Lower leg skin (tissue), 4 donors: ENCODE measurements around the gene ARHGAP33. TPM values are rescaled to one million over a fixed set of nuclear protein-coding genes. Genes with fewer than 3 reads are reported as not detected.

Experiments
- DNase-seq, 2 donors: peaks; one replicate each; pipeline ENCODE4 v3.0.0-alpha.2; 2019; ENCODE audit warnings: low spot score in 2 of 2
- H3K4me3 ChIP-seq: fragments of 200-600 bp; sonication (generic); 2 replicates; pipeline ENCODE4 v1.5.1; 2017; ENCODE audit warnings: mild to moderate bottlenecking, low read depth; ENCODE audit not compliant: poor library complexity, severe bottlenecking
- POLR2A ChIP-seq, 2 donors: fragments of 450-650 bp; IDR thresholded peaks; one replicate each; pipeline ENCODE4 v1.6.1; 2016 to 2017; ENCODE audit warnings: antibody characterized with exemption in 2 of 2, mild to moderate bottlenecking in 1 of 2, moderate library complexity in 1 of 2
- WGBS, 2 donors: methylation state at CpG; one replicate each; pipeline ENCODE4 v1.1.5; 2018; 5-methylcytosine and 5-hydroxymethylcytosine counted together
- intact Hi-C: fragments of 100-400 bp; cut with DNase I; formaldehyde crosslinking; loops from one replicate; pipeline ENCODE4 v1.15.0; 2023; ENCODE audit warnings: low total_unique reads
- total RNA-seq, 4 donors: library from RNA; depleted of rRNA; stranded (reverse); fragments of >200 nt; gene quantifications; one replicate each; pipeline ENCODE4 v1.1.0, GENCODE V29; 2016
- TF ChIP-seq, protein P1 (sequence below), 3 donors: fragments of 450-650 bp; IDR thresholded peaks; one replicate each; pipeline ENCODE4 v1.5.1; 2016; ENCODE audit warnings: antibody characterized with exemption in 3 of 3, mild to moderate bottlenecking in 3 of 3, moderate library complexity in 2 of 3

The ARHGAP33 gene
- total RNA-seq, 4 donors from 2014 or later: 3.6 to 25.7 (median 13.8) TPM

- no peak for DNase-seq
- intact Hi-C loops: no loop called here
- no peak overlapping the region for H3K4me3 ChIP-seq
- WGBS, 2 donors: 86 to 87% methylated on average over 19 of the region's 19 CpGs
- TF ChIP-seq POLR2A (IDR thresholded peaks at IDR 0.05): no peak
- TF ChIP-seq, protein P1, sequence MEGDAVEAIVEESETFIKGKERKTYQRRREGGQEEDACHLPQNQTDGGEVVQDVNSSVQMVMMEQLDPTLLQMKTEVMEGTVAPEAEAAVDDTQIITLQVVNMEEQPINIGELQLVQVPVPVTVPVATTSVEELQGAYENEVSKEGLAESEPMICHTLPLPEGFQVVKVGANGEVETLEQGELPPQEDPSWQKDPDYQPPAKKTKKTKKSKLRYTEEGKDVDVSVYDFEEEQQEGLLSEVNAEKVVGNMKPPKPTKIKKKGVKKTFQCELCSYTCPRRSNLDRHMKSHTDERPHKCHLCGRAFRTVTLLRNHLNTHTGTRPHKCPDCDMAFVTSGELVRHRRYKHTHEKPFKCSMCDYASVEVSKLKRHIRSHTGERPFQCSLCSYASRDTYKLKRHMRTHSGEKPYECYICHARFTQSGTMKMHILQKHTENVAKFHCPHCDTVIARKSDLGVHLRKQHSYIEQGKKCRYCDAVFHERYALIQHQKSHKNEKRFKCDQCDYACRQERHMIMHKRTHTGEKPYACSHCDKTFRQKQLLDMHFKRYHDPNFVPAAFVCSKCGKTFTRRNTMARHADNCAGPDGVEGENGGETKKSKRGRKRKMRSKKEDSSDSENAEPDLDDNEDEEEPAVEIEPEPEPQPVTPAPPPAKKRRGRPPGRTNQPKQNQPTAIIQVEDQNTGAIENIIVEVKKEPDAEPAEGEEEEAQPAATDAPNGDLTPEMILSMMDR (IDR thresholded peaks at IDR 0.05): no peak
Measured at GRCh38 chr19:35743640-35744429, 31.5 kb upstream of the ARHGAP33 start.

- H3K4me3 ChIP-seq: peak overlapping the region; percentile 86
- intact Hi-C loops: no loop called here
- WGBS, 2 donors: 7 to 9% methylated on average over 39 to 41 of the region's 41 CpGs
- TF ChIP-seq, protein P1 (IDR thresholded peaks at IDR 0.05): no peak
- TF ChIP-seq POLR2A (IDR thresholded peaks at IDR 0.05): no peak
- peak; percentile 96 to 99 for DNase-seq
Measured at GRCh38 chr19:35744430-35745327, 30.7 kb upstream of the ARHGAP33 start.

- 0% methylated on average over 39 to 40 of the region's 40 CpGs for WGBS, 2 donors
- H3K4me3 ChIP-seq: peak within 1 kb of the TSS; percentile 86
- DNase-seq: peak; percentile 98 to 99
- intact Hi-C loops: no loop called here
- TF ChIP-seq, protein P1 (IDR thresholded peaks at IDR 0.05): no peak
- TF ChIP-seq POLR2A (IDR thresholded peaks at IDR 0.05): no peak
Measured at GRCh38 chr19:35745328-35746086, 29.9 kb upstream of the ARHGAP33 start, which contains the start of the genes PSENEN and U2AF1L4. Gene PSENEN (plus strand): TSS chr19:35745651. CDS start chr19:35745931, 280 bp downstream. Gene U2AF1L4 (minus strand): TSS chr19:35745418. CDS start chr19:35745391, 27 bp downstream.

DNA sequence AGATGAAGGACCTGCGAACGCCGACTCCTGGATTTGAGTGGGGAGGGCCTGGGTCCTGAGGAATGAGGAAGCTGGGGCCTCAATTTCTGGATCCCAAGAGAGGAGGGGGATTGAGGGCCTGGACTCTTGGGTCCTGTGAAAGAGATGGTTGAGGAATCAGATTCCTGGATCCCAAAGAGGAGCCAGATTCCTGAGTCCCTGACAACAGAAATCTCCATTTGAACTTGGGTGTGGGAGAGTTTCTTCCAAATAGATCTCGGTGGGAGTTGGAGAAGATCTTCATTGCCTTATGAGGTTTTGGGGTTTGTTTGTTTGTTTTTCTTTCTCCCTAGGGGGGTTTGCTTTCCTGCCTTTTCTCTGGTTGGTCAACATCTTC, 29.3 kb upstream of the ARHGAP33 start:
- no peak for DNase-seq
- intact Hi-C loops: no loop called here
- TF ChIP-seq, protein P1 (IDR thresholded peaks at IDR 0.05): no peak
- no peak for TF ChIP-seq POLR2A (IDR thresholded peaks at IDR 0.05)
- peak overlapping the region; percentile 37 for H3K4me3 ChIP-seq
- WGBS, 2 donors: 0 to 7% methylated on average over 4 of the region's 4 CpGs

DNA sequence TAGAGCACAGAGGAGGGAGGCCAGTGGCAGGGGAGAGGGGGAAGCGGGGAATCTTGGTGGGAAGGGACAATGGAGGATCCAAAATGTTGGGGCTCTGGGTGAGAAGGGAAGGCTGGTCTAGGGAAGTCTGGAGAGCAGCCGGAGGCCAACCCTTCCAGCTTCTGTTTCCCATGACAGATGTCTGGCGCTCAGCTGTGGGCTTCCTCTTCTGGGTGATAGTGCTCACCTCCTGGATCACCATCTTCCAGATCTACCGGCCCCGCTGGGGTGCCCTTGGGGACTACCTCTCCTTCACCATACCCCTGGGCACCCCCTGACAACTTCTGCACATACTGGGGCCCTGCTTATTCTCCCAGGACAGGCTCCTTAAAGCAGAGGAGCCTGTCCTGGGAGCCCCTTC, 28.8 kb upstream of the ARHGAP33 start:
- TF ChIP-seq, protein P1 (IDR thresholded peaks at IDR 0.05): no peak
- no peak for TF ChIP-seq POLR2A (IDR thresholded peaks at IDR 0.05)
- WGBS, 2 donors: 85 to 92% methylated on average over 5 of the region's 5 CpGs
- DNase-seq: no peak
- intact Hi-C loops: no loop called here
- no peak overlapping the region for H3K4me3 ChIP-seq
